Type B pancreatic cell (in vitro differentiated cells): Measurements from ENCODE around the gene EYS. TPM values are rescaled to one million over a fixed set of nuclear protein-coding genes. Genes with fewer than 3 reads are reported as not detected.

Experiments used
- DNase-seq: peaks from one replicate; pipeline ENCODE4 v3.0.0; 2021; ENCODE audit warnings: mixed read lengths; ENCODE audit not compliant: unreplicated experiment; ENCODE audit errors: extremely low spot score
- H3K27ac Mint-ChIP-seq: 2 replicates; pipeline ENCODE4 v1.8.0; 2021; ENCODE audit warnings: mild to moderate bottlenecking, mixed read lengths
- H3K27me3 Mint-ChIP-seq: 2 replicates; pipeline ENCODE4 v1.8.0; 2021; ENCODE audit warnings: mixed read lengths
- H3K36me3 Mint-ChIP-seq: 2 replicates; pipeline ENCODE4 v1.8.0; 2021; ENCODE audit warnings: mixed read lengths
- H3K4me1 Mint-ChIP-seq: one replicate; pipeline ENCODE4 v1.8.0; 2021; ENCODE audit warnings: mixed read lengths; ENCODE audit not compliant: unreplicated experiment
- H3K4me3 Mint-ChIP-seq: 2 replicates; pipeline ENCODE4 v1.8.0; 2021; ENCODE audit warnings: mild to moderate bottlenecking, mixed read lengths
- H3K9me3 Mint-ChIP-seq: 2 replicates; pipeline ENCODE4 v1.8.0; 2021; ENCODE audit warnings: mixed read lengths
- CTCF ChIP-seq: fragments of 200-600 bp; sonication (generic); conservative IDR thresholded peaks from 2 replicates; pipeline ENCODE4 v1.5.0; 2021; ENCODE audit warnings: antibody characterized with exemption, mild to moderate bottlenecking
- total RNA-seq: library from RNA; stranded (reverse); gene quantifications from 2 replicates; pipeline ENCODE4 v1.2.1, GENCODE V29; 2021; ENCODE audit warnings: low replicate concordance

EYS gene
- total RNA-seq, 1 donor from 2014 or later, result 1.5 TPM

- Mint-ChIP-seq H3K27ac (no peak overlapping the region), H3K9me3 (no peaks in the 10 kb centered on the region), H3K36me3 (no peaks in the 10 kb centered on the region), H3K4me1 (no peaks in the 10 kb centered on the region), H3K4me3 (no peak overlapping the region), H3K27me3 (no peaks in the 10 kb centered on the region)
- TF ChIP-seq CTCF, result no peak
- DNase-seq, result no peak
These were observed 1887.2 kb downstream of the EYS start for GRCh38 chr6:63819831-63820230.

DNA sequence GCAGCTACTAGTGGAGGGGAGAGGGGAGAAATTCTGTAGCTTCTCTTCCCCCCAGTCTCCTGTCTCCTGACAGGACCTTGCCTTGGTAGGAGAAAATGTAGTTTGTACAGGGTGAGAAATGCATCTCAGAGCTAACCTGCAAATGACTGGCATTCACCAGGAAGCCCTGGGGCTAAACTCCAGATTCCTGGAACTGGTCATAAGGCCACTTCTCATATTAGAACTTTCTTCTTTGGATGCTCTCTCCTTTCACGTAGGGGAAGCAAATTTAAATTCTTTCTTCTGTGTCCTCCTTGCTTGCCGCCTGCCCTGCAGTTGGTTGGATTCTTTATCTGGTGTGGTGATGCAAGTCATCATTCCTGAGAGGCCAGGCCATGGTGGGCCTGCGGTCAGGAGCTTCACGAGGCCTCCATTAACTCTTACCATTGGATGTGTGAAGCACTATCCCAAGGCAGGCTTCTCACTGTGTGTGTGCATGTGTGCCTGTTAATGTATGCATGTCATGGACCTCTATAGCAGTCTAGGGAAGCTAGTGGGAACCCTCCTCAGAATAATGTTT, 1889.5 kb downstream of the EYS start:
- H3K4me1 Mint-ChIP-seq, result no peaks in the 10 kb centered on the region
- H3K27ac Mint-ChIP-seq, result no peak overlapping the region
- H3K36me3 Mint-ChIP-seq, result no peaks in the 10 kb centered on the region
- TF ChIP-seq CTCF, result no peak
- no peaks in the 10 kb centered on the region for H3K9me3 Mint-ChIP-seq
- DNase-seq, result no peak
- H3K27me3 Mint-ChIP-seq, result no peaks in the 10 kb centered on the region
- H3K4me3 Mint-ChIP-seq, result no peak overlapping the region

DNA sequence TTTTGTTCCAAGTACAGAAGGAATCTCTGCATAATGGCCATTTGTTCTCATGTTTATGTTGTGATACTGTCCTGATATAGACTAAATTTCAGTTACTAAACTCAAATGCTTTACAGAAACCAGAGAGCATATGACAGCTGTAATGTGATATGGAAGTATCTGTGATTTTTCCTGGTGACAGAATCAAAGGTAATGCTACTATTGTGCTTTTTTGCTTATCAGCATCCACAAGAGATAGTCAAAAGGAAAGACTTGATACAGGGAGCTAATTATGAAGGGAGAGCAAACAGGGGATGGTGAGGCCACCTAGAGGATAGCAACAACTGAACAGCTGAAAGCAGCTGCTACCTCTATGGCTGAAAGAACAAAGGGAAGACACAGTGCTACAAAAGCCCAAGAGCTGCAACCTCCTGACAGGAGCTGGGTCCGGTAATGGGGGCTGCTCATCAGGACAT, 1890.0 kb downstream of the EYS start:
- no peaks in the 10 kb centered on the region for H3K9me3 Mint-ChIP-seq
- no peak overlapping the region for H3K4me3 Mint-ChIP-seq
- H3K36me3 Mint-ChIP-seq, result no peaks in the 10 kb centered on the region
- H3K27ac Mint-ChIP-seq, result no peak overlapping the region
- no peaks in the 10 kb centered on the region for H3K4me1 Mint-ChIP-seq
- no peak for TF ChIP-seq CTCF
- H3K27me3 Mint-ChIP-seq, result no peaks in the 10 kb centered on the region
- no peak for DNase-seq

- no peaks in the 10 kb centered on the region for H3K36me3 Mint-ChIP-seq
- no peaks in the 10 kb centered on the region for H3K9me3 Mint-ChIP-seq
- no peaks in the 10 kb centered on the region for H3K27me3 Mint-ChIP-seq
- H3K4me1 Mint-ChIP-seq, result no peaks in the 10 kb centered on the region
- no peak for DNase-seq
- H3K27ac Mint-ChIP-seq, result no peak overlapping the region
- TF ChIP-seq CTCF, result no peak
- no peak overlapping the region for H3K4me3 Mint-ChIP-seq
These were observed 1890.5 kb downstream of the EYS start for GRCh38 chr6:63816401-63816981.

DNA sequence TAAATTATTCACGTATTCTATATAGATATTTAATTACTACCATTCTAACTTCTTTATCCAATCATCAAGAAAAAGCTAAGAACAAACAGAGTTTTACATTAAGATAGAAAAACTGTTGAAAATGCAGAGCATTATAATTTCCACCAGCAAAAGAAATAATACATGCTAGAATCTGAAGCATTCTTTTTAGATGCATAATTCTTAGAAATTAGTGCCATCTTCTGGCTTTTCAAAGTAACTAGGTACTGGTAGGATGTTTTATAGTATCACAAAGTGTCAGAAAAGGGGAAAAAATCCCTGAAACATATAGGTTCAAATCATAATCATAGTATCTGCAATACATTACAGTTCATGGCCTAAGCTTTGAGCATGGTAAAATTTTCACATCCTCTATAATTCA, 1892.6 kb downstream of the EYS start:
- Mint-ChIP-seq H3K27me3 (no peaks in the 10 kb centered on the region), H3K4me3 (no peak overlapping the region), H3K27ac (no peak overlapping the region), H3K4me1 (no peaks in the 10 kb centered on the region), H3K36me3 (no peaks in the 10 kb centered on the region), H3K9me3 (no peaks in the 10 kb centered on the region)
- TF ChIP-seq CTCF, result no peak
- no peak for DNase-seq
